Spinal cord (tissue), 10 donors: Measurements from ENCODE around the gene HIVEP2. TPM values are rescaled to one million over a fixed set of nuclear protein-coding genes. Genes with fewer than 3 reads are reported as not detected.

Experiments
- DNase-seq, 6 donors: peaks; one replicate each; pipeline versions ENCODE4 v3.0.0 to v3.0.0-alpha.2; 2013 to 2015; ENCODE audit warnings: low spot score in 6 of 6, low read depth in 4 of 6
- H3K27ac ChIP-seq: one replicate; pipeline ENCODE4 v1.5.1; 2013; ENCODE audit warnings: low read depth, low read length, control low read depth
- H3K27me3 ChIP-seq: one replicate; pipeline ENCODE4 v1.6.1; 2013; ENCODE audit warnings: low read length; ENCODE audit not compliant: control insufficient read depth, insufficient read depth
- H3K36me3 ChIP-seq: one replicate; pipeline ENCODE4 v1.6.1; 2013; ENCODE audit warnings: low read length; ENCODE audit not compliant: control insufficient read depth, insufficient read depth
- H3K4me1 ChIP-seq: one replicate; pipeline ENCODE4 v1.6.1; 2013; ENCODE audit warnings: low read length; ENCODE audit not compliant: control insufficient read depth, insufficient read depth
- H3K4me3 ChIP-seq: one replicate; pipeline ENCODE4 v1.5.1; 2013; ENCODE audit warnings: low read depth, low read length, control low read depth
- H3K9me3 ChIP-seq: one replicate; pipeline ENCODE4 v1.6.1; 2013; ENCODE audit warnings: low read length; ENCODE audit not compliant: control insufficient read depth, insufficient read depth
- whole genome bisulfite sequencing: methylation state at CpG from one replicate; pipeline ENCODE4 v1.1.5; 2013; ENCODE audit warnings: missing lambda C conversion rate; ENCODE audit not compliant: insufficient coverage; 5-methylcytosine and 5-hydroxymethylcytosine counted together
- polyA plus RNA-seq, 2 donors: library from polyadenylated mRNA; unstranded; fragments of 120-200 nt; gene quantifications; one replicate each; pipeline ENCODE4 v1.2.1, GENCODE V29; 2013; ENCODE audit not compliant: insufficient read length in 2 of 2
- total RNA-seq, 2 donors: library from RNA; depleted of rRNA in 1 of 2; stranded (reverse); fragments of 120-200 nt in 1 of 2; fragments of >200 nt in 1 of 2; gene quantifications; one replicate each; pipeline versions ENCODE4 v1.2.3 to v1.2.4, GENCODE V29; 2013 to 2014
- donor health status: healthy.

Gene HIVEP2
- total and polyA plus RNA-seq, 4 donors: 22.9 to 53.8 (median 28.2) TPM

DNA sequence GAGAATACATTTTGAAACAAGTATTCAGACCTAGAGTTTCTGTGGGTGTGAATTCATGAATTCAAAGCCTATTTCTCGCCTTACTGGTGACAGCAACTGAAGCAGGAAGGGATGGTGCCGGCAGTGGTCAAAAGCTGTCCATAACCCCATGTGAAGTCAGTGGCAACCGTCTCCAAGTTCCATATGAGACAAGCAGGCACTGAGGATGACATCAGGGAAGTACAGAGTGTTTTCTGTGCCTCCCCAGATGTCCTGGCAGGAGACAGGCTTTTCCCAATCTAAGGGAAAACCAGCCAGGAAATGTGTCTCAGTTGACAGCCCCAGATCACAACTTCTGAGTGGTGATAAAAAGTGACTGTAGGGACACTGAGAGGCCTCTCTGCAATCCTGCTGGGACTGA lies 66.6 kb downstream of the HIVEP2 start:
- H3K36me3 ChIP-seq: no peaks in the 10 kb centered on the region
- WGBS: 90% methylated on average over 3 of the region's 3 CpGs
- H3K27ac ChIP-seq: no peak overlapping the region
- peak in 1 of 6 donors; percentile 83 for DNase-seq
- no peaks in the 10 kb centered on the region for H3K4me1 ChIP-seq
- no peak overlapping the region for H3K4me3 ChIP-seq
- no peaks in the 10 kb centered on the region for H3K9me3 ChIP-seq
- H3K27me3 ChIP-seq: no peaks in the 10 kb centered on the region

DNA sequence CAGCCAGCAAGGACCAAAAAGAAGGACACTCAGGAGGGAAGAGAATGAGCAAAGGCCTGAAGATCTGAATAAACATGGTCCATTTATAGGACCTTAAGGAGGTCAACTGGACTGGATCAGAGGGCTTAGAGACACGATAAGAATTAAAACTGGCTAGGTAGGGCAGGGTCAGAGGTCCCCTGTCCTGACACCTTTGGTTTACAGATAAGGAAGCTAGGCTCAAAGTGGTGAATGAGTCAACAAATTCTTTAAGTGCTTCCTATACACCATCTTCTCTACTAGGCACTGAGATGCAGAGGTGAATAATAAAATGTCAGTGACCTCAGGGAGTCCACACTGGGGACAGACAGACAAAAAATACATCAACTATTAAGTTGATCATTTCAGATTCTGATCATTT lies 70.3 kb downstream of the HIVEP2 start:
- DNase-seq: no peak
- H3K36me3 ChIP-seq: no peaks in the 10 kb centered on the region
- no peak overlapping the region for H3K27ac ChIP-seq
- no peaks in the 10 kb centered on the region for H3K27me3 ChIP-seq
- H3K4me3 ChIP-seq: no peak overlapping the region
- H3K9me3 ChIP-seq: no peaks in the 10 kb centered on the region
- WGBS: no CpG with 5 or more reads among the region's 1 CpG
- no peaks in the 10 kb centered on the region for H3K4me1 ChIP-seq

DNA sequence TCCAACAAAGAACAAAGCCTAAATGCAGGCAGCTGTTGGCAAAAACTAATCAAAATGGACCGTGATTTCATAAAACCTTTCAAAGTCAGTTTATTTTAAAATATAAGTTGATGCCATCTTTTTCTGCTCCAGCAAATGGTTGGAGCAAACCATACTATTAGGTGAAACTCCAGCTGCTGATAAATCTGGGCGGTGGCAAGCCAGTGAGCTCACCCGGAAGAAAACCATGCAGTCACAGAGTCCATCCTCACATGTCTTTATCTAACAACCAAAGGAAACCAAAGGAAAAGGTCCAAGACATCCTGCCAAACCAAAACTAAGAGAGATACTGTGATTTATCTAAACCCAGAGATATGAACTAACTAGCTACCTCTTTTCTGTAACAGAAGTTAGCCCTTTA lies 72.6 kb downstream of the HIVEP2 start:
- no peak overlapping the region for H3K4me3 ChIP-seq
- no peaks in the 10 kb centered on the region for H3K27me3 ChIP-seq
- no peak for DNase-seq
- no peaks in the 10 kb centered on the region for H3K9me3 ChIP-seq
- WGBS: 90% methylated on average over 2 of the region's 3 CpGs
- H3K36me3 ChIP-seq: no peaks in the 10 kb centered on the region
- H3K4me1 ChIP-seq: no peaks in the 10 kb centered on the region
- H3K27ac ChIP-seq: no peak overlapping the region

DNA sequence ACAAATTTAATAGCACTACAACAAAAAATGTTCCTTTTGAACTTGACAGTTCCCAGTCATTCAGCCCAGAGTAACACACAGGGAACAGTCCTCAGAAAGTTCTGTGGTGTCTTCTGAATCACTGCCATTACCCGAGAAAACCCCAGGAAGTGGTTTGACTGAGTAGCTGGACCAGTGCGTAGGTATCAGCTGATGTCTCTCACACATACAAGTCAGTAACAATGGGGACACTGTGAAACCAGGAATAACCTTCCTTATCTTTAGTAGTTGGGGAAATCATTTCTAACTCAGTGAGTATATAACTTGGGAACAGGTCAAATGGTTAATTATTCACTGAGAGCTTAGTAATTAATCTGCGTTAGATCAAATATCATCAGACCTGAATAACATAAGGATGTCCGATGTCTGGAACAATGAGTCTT lies 73.1 kb downstream of the HIVEP2 start:
- no peaks in the 10 kb centered on the region for H3K36me3 ChIP-seq
- DNase-seq: no peak
- no peaks in the 10 kb centered on the region for H3K9me3 ChIP-seq
- no CpG with 5 or more reads among the region's 4 CpGs for WGBS
- H3K4me3 ChIP-seq: no peak overlapping the region
- H3K27me3 ChIP-seq: no peaks in the 10 kb centered on the region
- no peak overlapping the region for H3K27ac ChIP-seq
- H3K4me1 ChIP-seq: no peaks in the 10 kb centered on the region

DNA sequence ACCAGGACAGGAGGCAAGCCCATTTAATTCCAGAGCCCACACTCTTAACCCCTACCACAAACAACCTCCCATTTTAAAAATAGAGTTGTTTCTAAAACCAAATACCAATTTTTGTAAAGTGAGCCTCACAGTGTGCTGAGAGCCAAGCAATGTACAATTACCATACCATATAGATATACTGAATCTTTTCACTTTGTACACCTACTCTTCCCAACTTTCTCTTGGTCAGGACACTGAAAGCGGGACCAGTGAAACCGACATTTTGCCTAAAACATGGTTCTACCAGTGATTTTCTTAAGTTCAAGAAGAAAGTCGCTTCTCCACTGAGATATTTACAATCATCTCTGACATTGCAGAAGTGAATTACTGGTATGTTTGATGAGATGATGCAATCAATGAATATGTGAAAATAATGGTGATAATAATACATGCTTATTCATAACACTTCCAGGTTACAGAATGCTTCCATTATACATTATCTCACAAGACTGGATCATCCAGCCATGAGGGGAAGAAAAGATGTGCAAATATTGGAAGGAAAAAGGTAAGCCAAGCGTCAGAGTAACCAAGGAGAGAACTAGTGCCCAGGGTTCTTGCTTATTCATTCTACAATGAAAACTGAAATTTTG lies 74.1 kb downstream of the HIVEP2 start:
- no peak for DNase-seq
- Histone ChIP-seq H3K27ac (no peak overlapping the region), H3K27me3 (no peaks in the 10 kb centered on the region), H3K9me3 (no peaks in the 10 kb centered on the region), H3K4me1 (no peaks in the 10 kb centered on the region), H3K36me3 (no peaks in the 10 kb centered on the region), H3K4me3 (no peak overlapping the region)
- WGBS: no CpG with 5 or more reads among the region's 4 CpGs

DNA sequence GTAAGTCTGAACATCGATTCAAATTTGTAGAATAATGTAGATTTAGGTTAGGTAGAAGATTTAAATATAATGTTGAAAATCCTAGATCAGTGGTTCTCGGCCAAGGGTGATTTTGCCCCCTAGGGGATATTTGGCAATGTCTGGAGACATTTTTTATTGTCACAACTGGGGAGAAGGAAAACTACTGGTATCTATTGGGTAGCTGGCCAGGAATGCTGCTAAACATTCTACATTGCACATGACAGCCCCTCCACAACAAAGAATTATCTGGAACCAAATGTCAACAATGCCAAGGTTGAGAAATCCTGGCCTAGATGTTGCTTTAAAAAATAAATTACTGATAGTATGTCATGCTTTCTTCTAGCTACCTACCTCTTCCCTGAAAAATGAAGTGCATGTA lies 76.1 kb downstream of the HIVEP2 start:
- H3K4me3 ChIP-seq: no peak overlapping the region
- no peak overlapping the region for H3K27ac ChIP-seq
- no peak for DNase-seq
- no peaks in the 10 kb centered on the region for H3K27me3 ChIP-seq
- H3K36me3 ChIP-seq: no peaks in the 10 kb centered on the region
- no peaks in the 10 kb centered on the region for H3K4me1 ChIP-seq
- 57% methylated on average over 1 of the region's 2 CpGs for WGBS
- no peaks in the 10 kb centered on the region for H3K9me3 ChIP-seq

DNA sequence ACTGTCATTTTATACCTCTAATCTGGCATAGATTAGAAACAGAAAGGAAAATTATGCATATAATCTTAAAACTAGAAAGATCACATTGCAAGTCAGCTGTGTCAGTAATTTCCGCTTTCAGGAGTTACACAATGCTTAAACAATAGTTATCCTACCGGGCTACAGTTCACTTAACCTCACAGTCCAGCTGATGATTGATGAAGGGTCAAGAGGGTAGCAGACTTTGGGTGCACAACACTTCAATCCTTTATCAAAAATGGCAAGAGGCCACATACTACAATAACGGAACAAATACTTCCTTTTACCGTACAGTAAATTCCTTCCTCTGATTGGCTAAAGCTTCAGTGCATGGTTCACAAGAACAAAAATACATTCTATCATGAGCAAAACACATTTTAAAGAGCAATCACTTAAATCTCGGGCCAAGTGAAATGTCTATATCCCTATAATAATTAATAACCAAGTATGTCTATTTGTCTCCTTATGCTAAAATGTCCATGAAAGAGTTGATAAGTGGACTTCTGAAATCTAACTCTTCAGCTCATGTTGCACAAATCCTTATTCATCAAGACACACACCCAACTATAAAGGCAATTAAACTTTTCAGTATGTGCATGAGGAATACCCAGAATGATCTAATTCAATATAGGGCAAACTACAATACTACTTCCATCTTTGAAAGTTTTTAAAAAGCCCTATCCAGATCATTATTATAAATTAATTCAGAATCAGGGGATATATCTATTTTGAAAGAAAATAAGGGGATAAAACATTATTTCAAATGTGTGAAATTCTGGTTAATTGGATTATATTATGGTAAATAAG lies 76.8 kb downstream of the HIVEP2 start:
- 35% methylated on average over 2 of the region's 5 CpGs for WGBS
- Histone ChIP-seq H3K4me3 (no peak overlapping the region), H3K27me3 (no peaks in the 10 kb centered on the region), H3K27ac (no peak overlapping the region), H3K36me3 (no peaks in the 10 kb centered on the region), H3K9me3 (no peaks in the 10 kb centered on the region), H3K4me1 (no peaks in the 10 kb centered on the region)
- no peak for DNase-seq

DNA sequence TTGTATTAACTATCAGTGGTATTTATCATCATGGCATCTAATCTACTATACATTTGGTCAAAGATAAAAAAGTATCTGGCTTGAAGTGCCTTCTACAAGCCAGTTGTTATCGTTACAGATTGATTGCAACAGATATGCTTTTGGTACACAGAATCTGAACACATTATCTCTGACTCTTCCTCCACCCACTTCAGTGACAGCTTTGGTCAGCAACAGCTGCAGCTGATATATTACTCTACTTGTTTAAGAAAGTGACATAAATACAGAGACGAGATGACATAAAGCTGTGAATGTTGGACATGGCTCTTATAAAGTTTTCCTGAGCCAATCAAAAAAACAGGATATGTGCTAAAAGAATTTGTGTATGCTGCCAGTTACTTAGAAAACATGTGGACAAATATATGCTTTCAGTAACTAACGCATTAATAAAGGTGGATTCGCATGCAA lies 77.6 kb downstream of the HIVEP2 start:
- Histone ChIP-seq H3K27me3 (no peaks in the 10 kb centered on the region), H3K4me1 (no peaks in the 10 kb centered on the region), H3K4me3 (no peak overlapping the region), H3K27ac (no peak overlapping the region), H3K9me3 (no peaks in the 10 kb centered on the region), H3K36me3 (no peaks in the 10 kb centered on the region)
- no peak for DNase-seq
- WGBS: 86% methylated on average over 1 of the region's 4 CpGs

DNA sequence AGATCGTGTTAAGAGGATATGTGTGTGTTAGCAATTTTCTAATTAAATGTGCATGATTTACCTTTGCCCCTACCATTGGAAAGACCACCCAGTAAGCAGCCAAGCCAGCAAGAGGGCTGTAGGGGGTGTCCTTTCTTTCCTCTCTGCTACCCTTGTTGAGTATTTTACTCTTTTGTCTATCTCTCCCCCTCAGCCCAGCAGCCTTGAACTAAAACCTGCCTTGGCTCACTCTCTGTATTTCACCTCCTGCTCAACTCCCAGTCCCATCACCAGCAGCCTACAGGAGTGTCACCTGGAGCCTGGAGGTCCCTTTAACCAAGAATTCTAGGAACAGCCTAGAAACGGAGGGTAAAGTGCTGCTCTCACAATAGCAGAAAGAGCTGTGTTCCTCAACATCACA lies 81.0 kb downstream of the HIVEP2 start:
- H3K36me3 ChIP-seq: no peaks in the 10 kb centered on the region
- no peaks in the 10 kb centered on the region for H3K4me1 ChIP-seq
- H3K27me3 ChIP-seq: no peaks in the 10 kb centered on the region
- no peaks in the 10 kb centered on the region for H3K9me3 ChIP-seq
- no peak overlapping the region for H3K4me3 ChIP-seq
- DNase-seq: no peak
- H3K27ac ChIP-seq: no peak overlapping the region
- 33% methylated on average over 1 of the region's 2 CpGs for WGBS

DNA sequence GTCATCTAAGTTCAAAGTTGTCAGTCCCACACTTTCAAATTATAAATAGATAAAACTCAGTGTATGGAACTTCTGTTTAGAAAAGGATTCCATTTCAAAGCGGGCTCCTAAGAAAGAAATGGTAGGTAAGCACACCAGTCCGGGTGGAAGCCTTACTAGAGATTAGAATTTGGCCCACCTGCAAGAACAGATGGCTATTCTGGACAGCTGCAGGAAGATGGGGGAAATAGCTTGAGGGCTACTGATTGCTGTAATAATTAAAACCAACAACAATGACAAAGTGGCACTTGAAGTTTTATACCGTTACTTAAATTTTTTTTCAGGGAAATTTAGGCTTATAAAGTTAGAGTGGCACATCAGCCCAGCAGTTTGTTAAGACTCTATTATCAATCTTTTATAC lies 83.3 kb downstream of the HIVEP2 start:
- peaks cover 7% of the 10 kb centered on the region for H3K4me1 ChIP-seq
- no peaks in the 10 kb centered on the region for H3K36me3 ChIP-seq
- no peak overlapping the region for H3K27ac ChIP-seq
- no peak for DNase-seq
- H3K9me3 ChIP-seq: no peaks in the 10 kb centered on the region
- 67% methylated on average over 1 of the region's 3 CpGs for WGBS
- H3K4me3 ChIP-seq: no peak overlapping the region
- no peaks in the 10 kb centered on the region for H3K27me3 ChIP-seq
